ENCODE measurements around the gene PSEN2. TPM values are rescaled to one million over a fixed set of nuclear protein-coding genes. Genes with fewer than 3 reads are reported as not detected.
"Not testable (repeated sequence)": the region's sequence is repeated elsewhere in the genome, so short reads cannot be mapped to it uniquely, and the experiment has no call there.

PSEN2 gene
- total RNA-seq, 2 experiments from 2014 or later, result 0.81 to 1.2 TPM

DNA sequence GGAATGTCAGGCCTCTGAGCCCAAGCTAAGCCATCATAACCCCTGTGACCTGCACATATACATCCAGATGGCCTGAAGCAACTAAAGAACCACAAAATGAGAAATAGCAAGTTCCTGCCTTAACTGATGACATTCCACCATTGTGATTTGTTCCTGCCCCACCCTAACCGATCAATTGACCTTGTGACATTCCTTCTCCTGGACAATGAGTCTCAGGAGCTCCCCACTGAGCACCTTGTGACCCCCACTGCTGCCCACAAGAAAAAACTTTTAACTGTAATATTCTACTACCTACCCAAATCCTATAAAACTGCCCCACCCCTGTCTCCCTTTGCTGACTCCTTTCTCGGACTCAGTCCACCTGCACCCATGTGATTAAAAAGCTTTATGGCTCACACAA lies 32.5 kb upstream of the PSEN2 start:
- H3K27ac Mint-ChIP-seq; H3K4me1 Mint-ChIP-seq (ENCODE audit: low read depth); H3K27me3 Mint-ChIP-seq; H3K4me3 ChIP-seq (ENCODE audit: low read length); intact Hi-C loops (cut with DNase I, micrococcal nuclease); H3K4me1 ChIP-seq (ENCODE audit: insufficient read depth, low read length); H3K9me3 ChIP-seq (ENCODE audit: control insufficient read depth in 1 of 2, insufficient read depth in 1 of 2, low read length in 2 of 2); H3K36me3 ChIP-seq (ENCODE audit: insufficient read depth, low read length); H3K27me3 ChIP-seq (ENCODE audit: control insufficient read depth in 1 of 2, insufficient read depth in 2 of 2, low read length in 2 of 2); ATAC-seq (ENCODE audit: poor library complexity); POLR2A ChIA-PET; DNase-seq; H3K4me3 Mint-ChIP-seq; H3K36me3 Mint-ChIP-seq (ENCODE audit: low read depth); H3K27ac ChIP-seq (ENCODE audit: low read depth in 1 of 2, low read length in 2 of 2); H3K9me3 Mint-ChIP-seq: not testable (repeated sequence)
- CTCF ChIA-PET, result interaction anchor here (1.4 kb wide), 1 partner anchor 212 kb away, joined by 3 read pairs; no protein-coding TSS in a partner anchor

DNA sequence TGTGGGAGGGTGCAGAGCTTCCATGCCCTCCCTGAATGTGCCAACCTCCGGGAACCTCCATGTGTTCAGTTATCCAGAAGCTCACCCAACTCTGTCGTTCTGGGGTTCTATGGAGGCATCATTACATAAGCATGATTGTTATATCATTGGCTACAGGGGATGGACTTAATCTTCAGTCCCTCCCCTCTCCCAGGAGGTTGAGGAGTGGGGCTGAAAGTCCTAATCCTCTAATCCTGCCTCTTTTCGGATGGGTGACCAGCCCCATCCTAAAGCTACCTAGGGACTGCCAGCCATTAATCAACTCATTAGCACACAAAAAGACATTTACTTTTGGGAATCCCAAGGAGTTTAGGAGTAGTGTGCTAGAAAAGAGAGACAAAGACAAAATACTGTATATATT lies 32.0 kb upstream of the PSEN2 start:
- DNase-seq, result no peak
- H3K4me3 ChIP-seq (ENCODE audit: low read length), result no peak overlapping the region
- H3K27me3 ChIP-seq (ENCODE audit: control insufficient read depth in 1 of 2, insufficient read depth in 2 of 2, low read length in 2 of 2), result no peaks in the 10 kb centered on the region
- no peak overlapping the region for H3K4me3 Mint-ChIP-seq
- CTCF ChIA-PET, result interaction anchor here (1.4 kb wide), 1 partner anchor 212 kb away, joined by 3 read pairs; no protein-coding TSS in a partner anchor
- H3K4me1 Mint-ChIP-seq (ENCODE audit: low read depth), result no peaks in the 10 kb centered on the region
- intact Hi-C loops (cut with DNase I, micrococcal nuclease), result no loop called here
- no peaks in the 10 kb centered on the region for H3K36me3 ChIP-seq (ENCODE audit: insufficient read depth, low read length)
- no peak overlapping the region for H3K27ac Mint-ChIP-seq
- no peaks in the 10 kb centered on the region for H3K36me3 Mint-ChIP-seq (ENCODE audit: low read depth)
- H3K9me3 ChIP-seq (ENCODE audit: control insufficient read depth in 1 of 2, insufficient read depth in 1 of 2, low read length in 2 of 2), result peaks cover 0 to 7% of the 10 kb centered on the region in 2 experiments
- POLR2A ChIA-PET, result no interaction called here
- H3K4me1 ChIP-seq (ENCODE audit: insufficient read depth, low read length), result no peaks in the 10 kb centered on the region
- no peak overlapping the region for H3K27ac ChIP-seq (ENCODE audit: low read depth in 1 of 2, low read length in 2 of 2)
- no peaks in the 10 kb centered on the region for H3K9me3 Mint-ChIP-seq
- TF ChIP-seq, protein P1, sequence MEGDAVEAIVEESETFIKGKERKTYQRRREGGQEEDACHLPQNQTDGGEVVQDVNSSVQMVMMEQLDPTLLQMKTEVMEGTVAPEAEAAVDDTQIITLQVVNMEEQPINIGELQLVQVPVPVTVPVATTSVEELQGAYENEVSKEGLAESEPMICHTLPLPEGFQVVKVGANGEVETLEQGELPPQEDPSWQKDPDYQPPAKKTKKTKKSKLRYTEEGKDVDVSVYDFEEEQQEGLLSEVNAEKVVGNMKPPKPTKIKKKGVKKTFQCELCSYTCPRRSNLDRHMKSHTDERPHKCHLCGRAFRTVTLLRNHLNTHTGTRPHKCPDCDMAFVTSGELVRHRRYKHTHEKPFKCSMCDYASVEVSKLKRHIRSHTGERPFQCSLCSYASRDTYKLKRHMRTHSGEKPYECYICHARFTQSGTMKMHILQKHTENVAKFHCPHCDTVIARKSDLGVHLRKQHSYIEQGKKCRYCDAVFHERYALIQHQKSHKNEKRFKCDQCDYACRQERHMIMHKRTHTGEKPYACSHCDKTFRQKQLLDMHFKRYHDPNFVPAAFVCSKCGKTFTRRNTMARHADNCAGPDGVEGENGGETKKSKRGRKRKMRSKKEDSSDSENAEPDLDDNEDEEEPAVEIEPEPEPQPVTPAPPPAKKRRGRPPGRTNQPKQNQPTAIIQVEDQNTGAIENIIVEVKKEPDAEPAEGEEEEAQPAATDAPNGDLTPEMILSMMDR (IDR thresholded peaks at IDR 0.05), result no peak
- no peaks in the 10 kb centered on the region for H3K27me3 Mint-ChIP-seq
- no peak for ATAC-seq (ENCODE audit: poor library complexity)

DNA sequence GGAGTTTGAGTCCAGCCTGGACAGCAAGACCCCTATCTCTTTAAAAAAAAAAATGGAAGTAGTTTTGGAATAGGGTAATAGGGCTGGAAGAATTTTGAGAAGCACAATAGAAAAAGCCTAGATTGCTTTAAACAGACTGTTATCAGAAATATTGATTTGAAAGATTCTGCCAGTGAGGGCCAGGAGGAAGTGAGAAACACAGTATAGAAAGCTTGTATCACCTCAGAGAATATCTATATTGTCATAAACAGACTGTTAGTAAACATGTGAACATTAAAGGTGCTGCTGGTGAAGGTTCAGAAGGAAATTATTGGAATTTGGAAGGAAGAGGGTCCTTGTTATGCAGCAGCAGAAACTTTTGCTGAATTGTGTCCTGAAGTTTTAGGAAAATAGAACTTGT lies 24.8 kb upstream of the PSEN2 start:
- ATAC-seq (ENCODE audit: poor library complexity), result no peak
- no peaks in the 10 kb centered on the region for H3K9me3 Mint-ChIP-seq
- Histone ChIP-seq H3K4me3 (ENCODE audit: low read length) (no peak overlapping the region), H3K27ac (ENCODE audit: low read depth in 1 of 2, low read length in 2 of 2) (no peak overlapping the region), H3K36me3 (ENCODE audit: insufficient read depth, low read length) (no peaks in the 10 kb centered on the region), H3K4me1 (ENCODE audit: insufficient read depth, low read length) (no peaks in the 10 kb centered on the region), H3K27me3 (ENCODE audit: control insufficient read depth in 1 of 2, insufficient read depth in 2 of 2, low read length in 2 of 2) (no peaks in the 10 kb centered on the region), H3K9me3 (ENCODE audit: control insufficient read depth in 1 of 2, insufficient read depth in 1 of 2, low read length in 2 of 2) (no peaks in the 10 kb centered on the region)
- H3K4me3 Mint-ChIP-seq, result no peak overlapping the region
- POLR2A ChIA-PET, result no interaction called here
- CTCF ChIA-PET, result no interaction called here
- TF ChIP-seq, protein P1 (IDR thresholded peaks at IDR 0.05), result no peak
- no peak overlapping the region for H3K27ac Mint-ChIP-seq
- no peaks in the 10 kb centered on the region for H3K36me3 Mint-ChIP-seq (ENCODE audit: low read depth)
- no peaks in the 10 kb centered on the region for H3K27me3 Mint-ChIP-seq
- DNase-seq, result no peak
- H3K4me1 Mint-ChIP-seq (ENCODE audit: low read depth), result peaks cover 8% of the 10 kb centered on the region
- intact Hi-C loops (cut with DNase I, micrococcal nuclease), result no loop called here

DNA sequence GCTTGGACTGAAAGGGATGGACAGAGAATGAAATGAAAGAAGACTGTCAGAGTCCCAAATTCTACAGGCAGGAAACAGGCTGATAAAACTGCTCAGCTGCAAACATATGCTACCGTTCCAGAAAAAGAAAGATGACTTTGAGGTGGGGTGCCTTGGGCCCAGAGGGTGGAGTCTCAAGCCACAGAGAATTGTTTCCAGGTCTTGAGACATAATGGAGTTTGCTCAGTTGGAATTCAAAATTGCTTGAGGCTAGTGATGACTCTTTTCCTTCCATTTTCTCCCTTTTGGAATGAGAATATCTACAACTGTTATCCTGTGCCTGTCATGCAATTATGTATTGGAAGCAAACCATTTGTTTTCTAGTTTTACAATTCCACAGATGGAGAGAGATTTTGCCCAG lies 23.6 kb upstream of the PSEN2 start:
- CTCF ChIA-PET, result no interaction called here

DNA sequence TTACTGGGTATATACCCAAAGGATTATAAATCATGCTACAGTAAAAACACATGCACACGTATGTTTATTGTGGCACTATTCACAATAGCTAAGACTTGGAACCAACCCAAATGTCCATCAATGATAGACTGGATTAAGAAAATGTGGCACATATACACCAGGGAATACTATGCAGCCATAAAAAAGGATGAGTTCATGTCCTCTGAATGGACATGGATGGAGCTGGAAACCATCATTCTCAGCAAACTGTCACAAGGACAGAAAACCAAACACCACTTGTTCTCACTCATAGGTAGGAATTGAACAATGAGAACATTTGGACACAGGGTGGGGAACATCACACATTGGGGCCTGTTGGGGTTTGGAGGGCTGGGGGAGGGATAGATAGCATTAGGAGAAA lies 15.9 kb upstream of the PSEN2 start:
- H3K36me3 ChIP-seq (ENCODE audit: insufficient read depth, low read length); CTCF ChIA-PET; H3K9me3 Mint-ChIP-seq; H3K9me3 ChIP-seq (ENCODE audit: control insufficient read depth in 1 of 2, insufficient read depth in 1 of 2, low read length in 2 of 2); H3K27ac Mint-ChIP-seq; H3K4me3 ChIP-seq (ENCODE audit: low read length); H3K27me3 ChIP-seq (ENCODE audit: control insufficient read depth in 1 of 2, insufficient read depth in 2 of 2, low read length in 2 of 2); H3K27me3 Mint-ChIP-seq; H3K27ac ChIP-seq (ENCODE audit: low read depth in 1 of 2, low read length in 2 of 2); H3K4me3 Mint-ChIP-seq; H3K36me3 Mint-ChIP-seq (ENCODE audit: low read depth); POLR2A ChIA-PET; H3K4me1 ChIP-seq (ENCODE audit: insufficient read depth, low read length); H3K4me1 Mint-ChIP-seq (ENCODE audit: low read depth); ATAC-seq (ENCODE audit: poor library complexity); intact Hi-C loops (cut with DNase I, micrococcal nuclease); DNase-seq: not testable (repeated sequence)

More for the DNA sequence above, 23.6 kb upstream of the PSEN2 start:
- Histone ChIP-seq H3K27ac (ENCODE audit: low read depth in 1 of 2, low read length in 2 of 2) (no peak overlapping the region), H3K27me3 (ENCODE audit: control insufficient read depth in 1 of 2, insufficient read depth in 2 of 2, low read length in 2 of 2) (no peaks in the 10 kb centered on the region), H3K9me3 (ENCODE audit: control insufficient read depth in 1 of 2, insufficient read depth in 1 of 2, low read length in 2 of 2) (no peaks in the 10 kb centered on the region), H3K36me3 (ENCODE audit: insufficient read depth, low read length) (no peaks in the 10 kb centered on the region), H3K4me3 (ENCODE audit: low read length) (no peak overlapping the region), H3K4me1 (ENCODE audit: insufficient read depth, low read length) (no peaks in the 10 kb centered on the region)
- Mint-ChIP-seq H3K4me1 (ENCODE audit: low read depth) (peaks cover 8% of the 10 kb centered on the region), H3K36me3 (ENCODE audit: low read depth) (no peaks in the 10 kb centered on the region), H3K27ac (no peak overlapping the region), H3K4me3 (no peak overlapping the region), H3K9me3 (no peaks in the 10 kb centered on the region), H3K27me3 (no peaks in the 10 kb centered on the region)
- intact Hi-C loops (cut with DNase I, micrococcal nuclease), result no loop called here
- TF ChIP-seq, protein P1 (IDR thresholded peaks at IDR 0.05), result no peak
- POLR2A ChIA-PET, result no interaction called here
- no peak for ATAC-seq (ENCODE audit: poor library complexity)
- no peak for DNase-seq
